ENCODE results near the gene CEP78. TPM values are rescaled to one million over a fixed set of nuclear protein-coding genes. Genes with fewer than 3 reads are reported as not detected.

CEP78 gene
- total RNA-seq, 1 donor from 2014 or later = 13.9 TPM

DNA sequence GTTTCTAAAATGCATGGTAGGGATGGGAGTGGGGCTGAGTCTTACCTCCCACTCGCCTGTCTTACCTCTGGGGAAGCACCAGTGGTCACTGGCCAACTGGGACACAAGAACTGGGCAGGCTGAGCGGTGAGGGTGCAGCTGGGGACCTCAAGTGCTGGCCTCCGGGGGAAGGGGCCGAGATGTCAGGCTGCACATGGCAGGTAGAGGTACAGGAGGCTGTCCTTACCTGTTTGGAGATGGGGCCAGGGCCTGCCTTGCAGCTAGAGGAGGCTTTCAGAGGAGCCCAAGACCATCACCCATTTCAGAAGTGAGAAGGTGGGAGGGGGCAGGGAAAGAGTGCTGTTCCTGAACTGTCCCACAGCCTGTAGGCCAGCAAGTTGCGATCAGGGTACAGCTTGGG is 75.2 kb downstream of the CEP78 start:
- no peaks in the 10 kb centered on the region for H3K27me3 Mint-ChIP-seq (ENCODE audit: unreplicated experiment)
- no peak for DNase-seq (ENCODE audit: extremely low spot score, unreplicated experiment)
- peaks cover 7% of the 10 kb centered on the region for H3K4me1 Mint-ChIP-seq (ENCODE audit: unreplicated experiment)
- H3K36me3 Mint-ChIP-seq (ENCODE audit: unreplicated experiment) = peaks cover 57% of the 10 kb centered on the region
- H3K9me3 Mint-ChIP-seq (ENCODE audit: unreplicated experiment) = no peaks in the 10 kb centered on the region
- TF ChIP-seq, protein P1, sequence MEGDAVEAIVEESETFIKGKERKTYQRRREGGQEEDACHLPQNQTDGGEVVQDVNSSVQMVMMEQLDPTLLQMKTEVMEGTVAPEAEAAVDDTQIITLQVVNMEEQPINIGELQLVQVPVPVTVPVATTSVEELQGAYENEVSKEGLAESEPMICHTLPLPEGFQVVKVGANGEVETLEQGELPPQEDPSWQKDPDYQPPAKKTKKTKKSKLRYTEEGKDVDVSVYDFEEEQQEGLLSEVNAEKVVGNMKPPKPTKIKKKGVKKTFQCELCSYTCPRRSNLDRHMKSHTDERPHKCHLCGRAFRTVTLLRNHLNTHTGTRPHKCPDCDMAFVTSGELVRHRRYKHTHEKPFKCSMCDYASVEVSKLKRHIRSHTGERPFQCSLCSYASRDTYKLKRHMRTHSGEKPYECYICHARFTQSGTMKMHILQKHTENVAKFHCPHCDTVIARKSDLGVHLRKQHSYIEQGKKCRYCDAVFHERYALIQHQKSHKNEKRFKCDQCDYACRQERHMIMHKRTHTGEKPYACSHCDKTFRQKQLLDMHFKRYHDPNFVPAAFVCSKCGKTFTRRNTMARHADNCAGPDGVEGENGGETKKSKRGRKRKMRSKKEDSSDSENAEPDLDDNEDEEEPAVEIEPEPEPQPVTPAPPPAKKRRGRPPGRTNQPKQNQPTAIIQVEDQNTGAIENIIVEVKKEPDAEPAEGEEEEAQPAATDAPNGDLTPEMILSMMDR (IDR thresholded peaks at IDR 0.05) = no peak
- no peak overlapping the region for H3K4me3 Mint-ChIP-seq (ENCODE audit: unreplicated experiment)
- H3K27ac Mint-ChIP-seq (ENCODE audit: unreplicated experiment) = no peak overlapping the region

DNA sequence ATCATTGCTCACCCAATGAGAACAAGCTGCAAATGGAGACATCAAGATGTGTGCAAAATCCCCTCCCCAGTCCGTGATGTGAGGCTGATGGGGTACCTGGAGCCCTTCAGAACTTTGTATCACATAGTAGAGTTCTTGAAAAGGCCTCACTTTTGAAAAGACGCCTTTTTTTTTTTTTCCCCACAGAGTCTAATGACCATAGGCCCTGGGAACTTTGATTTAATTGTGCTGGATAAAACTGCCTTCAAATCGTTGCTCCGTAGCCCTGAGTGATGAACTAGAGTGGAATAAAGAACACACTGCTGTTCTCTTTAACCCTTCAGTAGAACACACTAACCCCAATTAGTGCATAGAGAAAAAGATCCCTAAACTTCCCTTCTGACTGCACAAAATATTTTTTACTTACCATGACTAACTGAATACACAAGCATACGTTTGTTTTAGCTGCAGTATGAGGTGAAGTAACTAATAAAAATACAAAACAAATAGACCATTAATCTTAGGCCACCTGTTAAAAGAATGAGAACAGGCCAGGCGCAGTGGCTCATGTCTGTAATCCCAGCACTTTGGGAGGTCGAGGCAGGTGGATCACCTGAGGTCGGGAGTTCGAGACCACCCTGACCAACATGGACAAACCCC is 76.1 kb downstream of the CEP78 start:
- peaks cover 7% of the 10 kb centered on the region for H3K4me1 Mint-ChIP-seq (ENCODE audit: unreplicated experiment)
- no peak overlapping the region for H3K4me3 Mint-ChIP-seq (ENCODE audit: unreplicated experiment)
- H3K9me3 Mint-ChIP-seq (ENCODE audit: unreplicated experiment) = no peaks in the 10 kb centered on the region
- H3K36me3 Mint-ChIP-seq (ENCODE audit: unreplicated experiment) = peaks cover 61% of the 10 kb centered on the region
- no peak for DNase-seq (ENCODE audit: extremely low spot score, unreplicated experiment)
- H3K27me3 Mint-ChIP-seq (ENCODE audit: unreplicated experiment) = no peaks in the 10 kb centered on the region
- no peak overlapping the region for H3K27ac Mint-ChIP-seq (ENCODE audit: unreplicated experiment)
- TF ChIP-seq, protein P1 (IDR thresholded peaks at IDR 0.05) = no peak

DNA sequence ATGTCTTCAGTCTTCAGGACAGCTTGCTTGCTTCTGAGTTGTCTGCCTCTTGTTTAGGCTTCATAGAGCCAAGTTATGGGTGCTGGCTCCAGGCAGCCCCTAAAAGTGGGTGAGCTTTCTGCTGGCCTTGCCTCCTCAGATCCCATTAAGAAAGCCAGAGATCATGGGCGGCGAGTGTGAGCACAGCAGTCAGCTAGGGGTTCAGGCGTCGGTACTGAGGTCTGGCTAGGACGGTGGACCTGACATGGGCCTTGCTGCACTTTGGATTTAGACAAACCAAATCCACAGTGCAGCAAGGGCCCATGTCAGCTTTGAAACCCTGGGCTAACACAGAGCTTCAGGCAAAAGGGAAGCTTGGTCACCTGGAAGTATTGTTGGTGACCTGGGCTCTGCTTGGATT is 78.7 kb downstream of the CEP78 start:
- Mint-ChIP-seq H3K4me1 (ENCODE audit: unreplicated experiment) (peaks cover 7% of the 10 kb centered on the region), H3K27ac (ENCODE audit: unreplicated experiment) (no peak overlapping the region), H3K27me3 (ENCODE audit: unreplicated experiment) (no peaks in the 10 kb centered on the region), H3K9me3 (ENCODE audit: unreplicated experiment) (no peaks in the 10 kb centered on the region), H3K36me3 (ENCODE audit: unreplicated experiment) (peaks cover 66% of the 10 kb centered on the region), H3K4me3 (ENCODE audit: unreplicated experiment) (no peak overlapping the region)
- DNase-seq (ENCODE audit: extremely low spot score, unreplicated experiment) = no peak
- TF ChIP-seq, protein P1 (IDR thresholded peaks at IDR 0.05) = no peak

DNA sequence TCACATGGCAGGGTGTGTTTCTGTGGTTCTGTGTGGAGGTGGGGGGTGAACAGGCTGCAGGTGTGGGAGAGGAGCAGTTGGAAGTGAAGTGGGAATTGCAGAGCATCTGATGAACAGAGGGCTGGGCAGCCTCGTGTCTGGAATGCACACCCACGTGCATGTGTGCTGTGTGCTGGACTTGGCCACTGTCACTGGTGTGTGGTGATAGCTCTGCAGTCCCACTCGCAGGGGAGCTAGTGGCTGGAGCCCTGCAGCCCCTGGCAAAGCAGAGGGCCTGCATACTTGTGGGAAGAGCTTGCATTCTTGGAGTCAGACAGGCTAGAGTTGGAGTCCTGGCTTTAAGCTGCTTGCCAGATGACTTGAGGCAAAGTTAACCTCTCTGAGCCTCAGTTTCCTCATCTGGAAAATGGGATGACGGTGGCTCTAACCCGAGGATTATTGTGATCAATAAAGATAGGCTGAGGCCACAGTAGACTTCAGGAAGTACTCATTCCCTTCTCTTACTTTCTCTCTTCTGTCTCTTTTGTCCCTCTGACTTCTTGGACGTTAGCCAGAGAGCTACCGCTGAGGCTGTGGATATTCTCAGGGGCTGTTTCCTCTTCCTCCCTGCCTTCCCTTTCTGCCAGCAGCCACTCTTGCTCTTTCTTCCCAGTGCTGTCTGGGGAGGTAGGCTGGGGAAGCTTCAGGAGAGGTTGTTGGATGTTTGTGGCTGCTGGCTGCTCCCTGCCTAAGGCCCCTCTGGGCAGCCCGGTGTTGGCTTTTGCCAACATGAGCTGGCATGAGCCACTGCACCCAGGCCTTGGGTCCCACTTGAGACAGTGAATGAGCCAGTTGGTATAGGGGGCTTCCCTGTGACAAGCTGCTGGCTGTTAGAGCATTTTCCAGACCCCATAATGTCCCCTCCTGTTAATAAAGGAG is 79.3 kb downstream of the CEP78 start:
- Mint-ChIP-seq H3K4me1 (ENCODE audit: unreplicated experiment) (peaks cover 7% of the 10 kb centered on the region), H3K36me3 (ENCODE audit: unreplicated experiment) (peaks cover 68% of the 10 kb centered on the region), H3K27me3 (ENCODE audit: unreplicated experiment) (no peaks in the 10 kb centered on the region), H3K9me3 (ENCODE audit: unreplicated experiment) (no peaks in the 10 kb centered on the region), H3K27ac (ENCODE audit: unreplicated experiment) (no peak overlapping the region), H3K4me3 (ENCODE audit: unreplicated experiment) (no peak overlapping the region)
- TF ChIP-seq, protein P1 (IDR thresholded peaks at IDR 0.05) = no peak
- DNase-seq (ENCODE audit: extremely low spot score, unreplicated experiment) = no peak
